ENCODE results near the gene FAM89A. TPM values are rescaled to one million over a fixed set of nuclear protein-coding genes. Genes with fewer than 3 reads are reported as not detected.

Gene FAM89A
- total and polyA plus RNA-seq, 2 of the 8 experiments (the other 6 are each of a cell fraction or from before 2014, with no cell fraction given) = 2.1 to 2.2 TPM

GRCh38 chr1:231075020-231075419 is 35.0 kb upstream of the FAM89A start (continued):
- TF ChIP-seq CTCF (IDR thresholded peaks at IDR 0.05; ENCODE audit: control extremely low read depth in 1 of 3, insufficient read depth in 1 of 3, low read depth in 1 of 3, low read length in 3 of 3) (no peak), BACH1 (IDR thresholded peaks at IDR 0.05; ENCODE audit: low read length) (no peak), TCF12 (IDR thresholded peaks at IDR 0.05; ENCODE audit: low read depth, low read length) (no peak)
